ENCODE results near the gene UTP18.
"Not testable (repeated sequence)": the region's sequence is repeated elsewhere in the genome, so short reads cannot be mapped to it uniquely, and the experiment has no call there.

The UTP18 gene

GRCh38 chr17:51259564-51260236 lies 646 bp upstream of the UTP18 start, which contains the start of gene MBTD1:
TSS of gene MBTD1 (minus strand) at chr17:51260049. CDS start at chr17:51225161, 34,888 bp downstream.
- peak; percentile 92 for DNase-seq

GRCh38 chr17:51261024-51261963 lies 948 bp downstream of the UTP18 start:
- no peak for DNase-seq

GRCh38 chr17:51263006-51263405 lies 2.7 kb downstream of the UTP18 start:
- DNase-seq = no peak

GRCh38 chr17:51264466-51264865 lies 4.1 kb downstream of the UTP18 start:
- DNase-seq = not testable (repeated sequence)

- no peak for DNase-seq
These were observed 9.6 kb downstream of the UTP18 start for GRCh38 chr17:51269991-51270390.

- no peak for DNase-seq
These were observed 10.3 kb downstream of the UTP18 start for GRCh38 chr17:51270636-51271035.

- no peak for DNase-seq
These were observed 12.5 kb downstream of the UTP18 start for GRCh38 chr17:51272812-51273211.

GRCh38 chr17:51275381-51275780 lies 15.0 kb downstream of the UTP18 start:
- DNase-seq = no peak

- DNase-seq = no peak
These were observed 18.8 kb downstream of the UTP18 start for GRCh38 chr17:51279183-51279582.

GRCh38 chr17:51287412-51287811 lies 27.1 kb downstream of the UTP18 start:
- no peak for DNase-seq

- DNase-seq = no peak
These were observed 29.4 kb downstream of the UTP18 start for GRCh38 chr17:51289696-51290111.

- DNase-seq = not testable (repeated sequence)
These were observed 34.0 kb downstream of the UTP18 start for GRCh38 chr17:51294338-51294737.

GRCh38 chr17:51298508-51299371 lies 38.4 kb downstream of the UTP18 start:
- DNase-seq = no peak

- no peak for DNase-seq
These were observed 39.5 kb downstream of the UTP18 start for GRCh38 chr17:51299859-51300258.

GRCh38 chr17:51305182-51305581 lies 44.8 kb downstream of the UTP18 start:
- DNase-seq = no peak

GRCh38 chr17:51312003-51312402 lies 51.7 kb downstream of the UTP18 start:
- not testable (repeated sequence) for DNase-seq

GRCh38 chr17:51319186-51319585 lies 58.8 kb downstream of the UTP18 start:
- DNase-seq = no peak

- DNase-seq = no peak
These were observed 62.2 kb downstream of the UTP18 start for GRCh38 chr17:51322390-51323029.

GRCh38 chr17:51325471-51325870 lies 65.1 kb downstream of the UTP18 start:
- no peak for DNase-seq

GRCh38 chr17:51330861-51331503 lies 70.6 kb downstream of the UTP18 start:
- not testable (repeated sequence) for DNase-seq

GRCh38 chr17:51335006-51335590 lies 74.8 kb downstream of the UTP18 start:
- DNase-seq = no peak

Measured in NCI-H2081 treated with DMSO at 0.1 percent for 48 hours (cell line).